GM19043 (cell line): ENCODE measurements around the gene CTNNA1.
"Not testable (repeated sequence)": the region's sequence is repeated elsewhere in the genome, so short reads cannot be mapped to it uniquely, and the experiment has no call there.

ENCODE experiments used
- ATAC-seq: cut with Tn5 transposase; IDR thresholded peaks from one replicate; pipeline ENCODE4 v1.9.1; 2021; ENCODE audit warnings: low read depth; ENCODE audit not compliant: unreplicated experiment

Gene CTNNA1

GRCh38 chr5:138921362-138921761, 168.1 kb downstream of the CTNNA1 start:
- not testable (repeated sequence) for ATAC-seq

GRCh38 chr5:138922494-138922893, 169.3 kb downstream of the CTNNA1 start:
- ATAC-seq, result no peak

- no peak for ATAC-seq
Observed at GRCh38 chr5:138925090-138925635, 171.9 kb downstream of the CTNNA1 start.

- ATAC-seq, result no peak
Observed at GRCh38 chr5:138926257-138926656, 173.0 kb downstream of the CTNNA1 start.

- no peak for ATAC-seq
Observed at GRCh38 chr5:138926688-138927448, 173.6 kb downstream of the CTNNA1 start.

- ATAC-seq, result no peak
Observed at GRCh38 chr5:138927544-138927943, 174.3 kb downstream of the CTNNA1 start.

- no peak for ATAC-seq
Observed at GRCh38 chr5:138927979-138928378, 174.8 kb downstream of the CTNNA1 start.

GRCh38 chr5:138929571-138929955, 176.3 kb downstream of the CTNNA1 start:
- no peak for ATAC-seq

GRCh38 chr5:138930371-138931097, 177.3 kb downstream of the CTNNA1 start:
- no peak for ATAC-seq

GRCh38 chr5:138932171-138932810, 179.1 kb downstream of the CTNNA1 start:
- no peak for ATAC-seq

- no peak for ATAC-seq
Observed at GRCh38 chr5:138933522-138934290, 180.5 kb downstream of the CTNNA1 start.

- no peak for ATAC-seq
Observed at GRCh38 chr5:138934971-138935370, 181.7 kb downstream of the CTNNA1 start.

GRCh38 chr5:138935466-138935865, 182.2 kb downstream of the CTNNA1 start:
- no peak for ATAC-seq

- ATAC-seq, result no peak
Observed at GRCh38 chr5:138936225-138936967, 183.2 kb downstream of the CTNNA1 start.

- no peak for ATAC-seq
Observed at GRCh38 chr5:138936968-138937345, 183.7 kb downstream of the CTNNA1 start.

- no peak for ATAC-seq
Observed at GRCh38 chr5:138937392-138938387, 184.5 kb downstream of the CTNNA1 start.

- ATAC-seq, result no peak
Observed at GRCh38 chr5:138938526-138938925, 185.3 kb downstream of the CTNNA1 start.

- no peak for ATAC-seq
Observed at GRCh38 chr5:138942066-138942465, 188.8 kb downstream of the CTNNA1 start.

GRCh38 chr5:138942861-138943260, 189.6 kb downstream of the CTNNA1 start:
- no peak for ATAC-seq
